ENCODE data around the gene AFAP1L1.

DNA sequence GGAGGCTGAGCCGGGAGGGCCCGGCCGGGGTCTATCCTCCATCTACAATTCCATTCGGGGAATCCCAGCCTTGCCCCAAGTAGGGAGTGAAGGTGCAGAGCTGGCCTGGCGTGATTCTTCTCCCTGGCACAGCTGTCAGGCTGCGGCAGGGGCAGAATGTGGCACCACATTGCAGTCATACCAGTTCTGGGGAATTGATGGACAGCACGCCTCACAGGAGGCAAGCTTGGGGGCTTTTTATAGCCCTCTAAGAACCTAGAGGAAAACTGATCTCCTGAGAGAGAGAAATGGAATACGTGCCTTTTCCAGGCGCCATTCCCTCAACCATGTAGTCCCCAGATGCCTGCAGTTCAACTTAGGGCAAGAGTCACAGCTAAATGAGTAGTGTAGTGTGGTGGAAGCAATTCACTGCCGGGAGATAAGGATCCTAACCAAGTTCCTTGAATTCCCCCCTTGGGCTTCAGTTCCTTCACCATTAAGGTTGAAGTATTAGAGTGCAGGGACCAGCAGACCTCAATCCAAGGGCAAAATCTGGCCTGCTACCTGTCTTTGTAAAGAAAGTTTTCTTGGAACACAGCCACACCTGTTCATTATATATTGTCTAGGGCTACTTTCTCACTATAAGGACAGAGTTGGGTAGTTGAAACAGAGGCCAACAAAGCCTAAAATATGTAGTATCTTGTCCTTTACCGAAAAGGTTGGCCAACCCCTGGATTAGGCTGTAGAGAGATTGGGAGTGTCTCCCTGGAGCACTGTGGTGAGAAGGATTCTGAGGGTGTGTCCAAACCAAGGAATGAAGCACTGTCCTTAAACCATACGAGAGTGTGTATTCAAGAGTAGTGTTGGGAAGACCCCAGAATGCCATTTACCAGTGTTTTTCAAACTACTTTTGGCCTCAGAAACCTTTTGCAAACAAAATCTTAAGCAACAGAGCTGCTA, 10.6 kb downstream of the AFAP1L1 start:
- TF ChIP-seq EZH2 (IDR thresholded peaks at IDR 0.05; ENCODE audit: borderline replicate concordance, low read length): no peak
- TF ChIP-seq, protein P1, sequence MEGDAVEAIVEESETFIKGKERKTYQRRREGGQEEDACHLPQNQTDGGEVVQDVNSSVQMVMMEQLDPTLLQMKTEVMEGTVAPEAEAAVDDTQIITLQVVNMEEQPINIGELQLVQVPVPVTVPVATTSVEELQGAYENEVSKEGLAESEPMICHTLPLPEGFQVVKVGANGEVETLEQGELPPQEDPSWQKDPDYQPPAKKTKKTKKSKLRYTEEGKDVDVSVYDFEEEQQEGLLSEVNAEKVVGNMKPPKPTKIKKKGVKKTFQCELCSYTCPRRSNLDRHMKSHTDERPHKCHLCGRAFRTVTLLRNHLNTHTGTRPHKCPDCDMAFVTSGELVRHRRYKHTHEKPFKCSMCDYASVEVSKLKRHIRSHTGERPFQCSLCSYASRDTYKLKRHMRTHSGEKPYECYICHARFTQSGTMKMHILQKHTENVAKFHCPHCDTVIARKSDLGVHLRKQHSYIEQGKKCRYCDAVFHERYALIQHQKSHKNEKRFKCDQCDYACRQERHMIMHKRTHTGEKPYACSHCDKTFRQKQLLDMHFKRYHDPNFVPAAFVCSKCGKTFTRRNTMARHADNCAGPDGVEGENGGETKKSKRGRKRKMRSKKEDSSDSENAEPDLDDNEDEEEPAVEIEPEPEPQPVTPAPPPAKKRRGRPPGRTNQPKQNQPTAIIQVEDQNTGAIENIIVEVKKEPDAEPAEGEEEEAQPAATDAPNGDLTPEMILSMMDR (conservative IDR thresholded peaks at IDR 0.05 in 1 of 2, IDR thresholded peaks at IDR 0.05 in 1 of 2; ENCODE audit: extremely low read depth in 1 of 2, insufficient read depth in 1 of 2, low read depth in 1 of 2, low read length in 2 of 2): no peak

All from mammary epithelial cell (primary cell).